DMS 273 treated with DMSO at 0.1 percent for 48 hours (cell line): ENCODE measurements around the gene ETFRF1.

ENCODE experiments used
- DNase-seq: peaks from one replicate; lab custom pipeline; 2025; lab: John Stamatoyannopoulos, UW

The ETFRF1 gene

GRCh38 chr12:25195056-25195971 lies at the start of gene ETFRF1, which contains the start of gene DNAI7:
TSS of gene ETFRF1 (plus strand) at chr12:25195237. CDS start at chr12:25203957, 8,720 bp downstream.
TSS of gene DNAI7 (minus strand) at chr12:25195160. CDS start at chr12:25195078, 82 bp downstream.
- peak; percentile 82 for DNase-seq

GRCh38 chr12:25146686-25147085 lies 48.4 kb upstream of the ETFRF1 start:
- DNase-seq: no peak

GRCh38 chr12:25151476-25151875 lies 43.6 kb upstream of the ETFRF1 start:
- DNase-seq: no peak

- no peak for DNase-seq
Observed at GRCh38 chr12:25152055-25152454, 43.0 kb upstream of the ETFRF1 start.

- no peak for DNase-seq
Observed at GRCh38 chr12:25155022-25155576, 39.9 kb upstream of the ETFRF1 start.

GRCh38 chr12:25156061-25156460 lies 39.0 kb upstream of the ETFRF1 start:
- DNase-seq: no peak

- DNase-seq: no peak
Observed at GRCh38 chr12:25162866-25163265, 32.2 kb upstream of the ETFRF1 start.

GRCh38 chr12:25182765-25183164 lies 12.3 kb upstream of the ETFRF1 start:
- no peak for DNase-seq

GRCh38 chr12:25184132-25184531 lies 10.9 kb upstream of the ETFRF1 start:
- DNase-seq: no peak

- DNase-seq: no peak
Observed at GRCh38 chr12:25186038-25186787, 8.8 kb upstream of the ETFRF1 start.

- no peak for DNase-seq
Observed at GRCh38 chr12:25186788-25187402, 8.1 kb upstream of the ETFRF1 start.

- DNase-seq: no peak
Observed at GRCh38 chr12:25187781-25188180, 7.3 kb upstream of the ETFRF1 start.

- no peak for DNase-seq
Observed at GRCh38 chr12:25189656-25190055, 5.4 kb upstream of the ETFRF1 start.

- DNase-seq: no peak
Observed at GRCh38 chr12:25190793-25191192, 4.2 kb upstream of the ETFRF1 start.

- no peak for DNase-seq
Observed at GRCh38 chr12:25194214-25194613, 823 bp upstream of the ETFRF1 start.

GRCh38 chr12:25194722-25195055 lies 348 bp upstream of the ETFRF1 start:
- DNase-seq: no peak

GRCh38 chr12:25197608-25198007 lies 2.6 kb downstream of the ETFRF1 start:
- no peak for DNase-seq

- no peak for DNase-seq
Observed at GRCh38 chr12:25200703-25201102, 5.7 kb downstream of the ETFRF1 start.

- DNase-seq: no peak
Observed at GRCh38 chr12:25202137-25202536, 7.1 kb downstream of the ETFRF1 start.

- DNase-seq: no peak
Observed at GRCh38 chr12:25207411-25207810, 12.4 kb downstream of the ETFRF1 start.

GRCh38 chr12:25207846-25208245 lies 12.8 kb downstream of the ETFRF1 start:
- DNase-seq: no peak

GRCh38 chr12:25208554-25208953 lies 13.5 kb downstream of the ETFRF1 start:
- DNase-seq: no peak
